ENCODE measurements around the gene WWP2.

The WWP2 gene

DNA sequence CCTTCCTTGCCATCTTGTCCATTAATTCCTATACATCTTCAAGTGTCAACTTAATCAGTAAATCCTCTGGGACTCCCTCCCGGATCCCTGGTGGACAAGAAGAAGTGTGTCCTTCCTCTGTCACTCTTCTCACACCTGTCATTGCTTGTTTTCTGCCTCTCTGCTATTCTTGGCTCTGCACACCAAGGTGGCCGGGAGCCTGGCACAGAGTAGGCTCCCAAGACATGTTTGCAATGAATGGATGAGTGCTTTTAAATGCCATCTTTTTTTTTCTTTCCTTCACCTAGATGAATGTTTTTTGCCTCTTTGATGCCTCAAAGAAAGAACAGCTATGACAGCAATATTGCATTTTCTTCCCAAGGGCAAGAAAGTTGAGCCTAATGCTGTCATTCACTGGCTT lies 131.0 kb downstream of the WWP2 start:
- DNase-seq = no peak

DNA sequence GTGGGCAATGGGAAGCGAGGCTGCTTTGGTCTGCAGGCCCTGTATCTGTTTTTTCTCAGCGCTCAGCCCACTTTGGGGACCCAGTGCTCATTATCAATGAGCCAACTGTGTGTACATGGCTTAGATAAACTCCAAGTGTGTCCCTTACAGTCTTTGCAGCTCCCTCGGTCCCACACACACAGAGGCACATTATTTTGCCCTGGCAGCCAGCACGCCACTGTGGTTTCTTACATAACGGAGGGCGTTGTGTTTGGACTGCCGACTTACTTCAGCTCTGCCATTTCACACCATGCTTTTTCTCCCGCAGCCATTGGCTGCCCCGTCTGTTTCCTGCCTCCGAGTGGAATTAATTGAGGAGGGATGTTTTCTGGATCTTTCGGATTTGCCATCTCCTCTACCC lies 132.5 kb downstream of the WWP2 start:
- DNase-seq = no peak

DNA sequence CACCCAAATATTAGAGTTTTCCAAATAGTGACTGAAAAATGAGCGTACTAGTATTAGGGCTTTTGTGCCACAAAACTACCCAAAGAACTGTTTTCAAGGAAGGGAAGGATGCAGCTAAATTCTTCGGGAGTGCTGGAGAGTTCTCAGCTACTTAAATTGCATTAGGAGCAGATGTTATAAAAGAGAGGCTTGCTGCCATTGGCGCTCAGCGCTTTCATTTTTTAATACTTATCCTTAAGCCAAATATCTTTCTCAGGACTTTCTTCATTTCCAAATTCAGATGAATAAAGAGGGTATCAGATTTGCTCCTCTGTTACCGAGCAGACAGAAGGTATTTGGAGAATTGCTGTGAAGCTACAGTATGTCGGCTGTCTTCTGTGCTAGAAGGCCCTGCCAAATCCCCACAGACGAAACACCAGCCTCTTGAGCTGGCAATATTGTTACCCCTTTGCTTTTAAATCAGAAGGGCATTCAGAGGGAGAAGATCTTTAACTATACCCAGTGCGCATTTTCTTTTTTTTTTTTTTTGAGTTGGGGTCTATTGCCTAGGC lies 141.8 kb downstream of the WWP2 start:
- no peak for DNase-seq

DNA sequence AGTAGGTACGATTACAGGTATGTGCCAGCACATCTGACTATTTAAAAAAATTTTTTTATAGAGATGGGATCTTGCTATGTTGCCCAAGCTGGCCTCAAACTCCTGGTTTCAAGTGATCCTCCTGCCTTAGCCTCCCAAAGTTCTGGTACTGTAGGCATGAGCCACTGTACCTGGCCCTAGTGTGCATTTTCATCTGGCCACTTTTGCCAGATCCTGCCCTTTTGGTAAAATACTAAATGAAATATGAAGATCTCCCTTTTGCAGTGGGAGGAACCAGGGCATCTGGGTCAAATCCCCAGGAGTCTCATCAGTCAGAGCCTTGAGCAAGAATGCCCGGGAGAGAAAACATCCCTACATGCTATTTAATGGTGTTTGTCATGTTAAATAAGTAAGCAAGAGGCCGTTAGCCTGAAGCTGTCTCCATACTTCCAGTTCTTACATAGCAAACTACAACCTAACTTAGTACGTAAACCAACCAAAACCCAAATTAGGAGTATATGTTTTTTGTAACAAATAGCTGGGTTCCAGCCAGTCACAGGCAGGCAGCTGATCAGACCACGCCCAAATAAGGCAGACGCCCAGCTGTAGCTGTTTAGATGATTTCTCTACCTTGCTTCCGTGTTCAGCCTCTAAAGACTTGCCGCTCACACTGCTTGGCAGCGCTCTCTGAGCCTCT lies 142.5 kb downstream of the WWP2 start:
- DNase-seq = no peak

DNA sequence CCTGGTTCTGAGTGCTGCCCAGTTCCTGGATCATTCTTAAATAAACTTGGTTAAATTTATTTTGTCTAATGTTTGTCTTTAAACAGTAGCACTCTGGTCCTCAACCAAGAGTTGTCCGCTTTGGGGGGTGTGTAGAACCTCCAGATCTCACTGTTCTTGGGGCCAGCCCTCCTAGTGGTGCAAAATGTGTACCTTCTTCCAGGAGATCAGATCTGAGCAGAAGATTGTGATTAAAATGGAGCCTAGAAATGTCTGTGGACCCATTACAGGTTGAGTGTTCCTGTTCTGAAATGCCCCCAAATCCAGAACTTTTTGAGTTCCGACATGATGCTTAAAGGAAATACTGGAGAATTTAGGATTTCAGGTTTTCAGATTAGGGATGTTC lies 143.0 kb downstream of the WWP2 start:
- DNase-seq = no peak

DNA sequence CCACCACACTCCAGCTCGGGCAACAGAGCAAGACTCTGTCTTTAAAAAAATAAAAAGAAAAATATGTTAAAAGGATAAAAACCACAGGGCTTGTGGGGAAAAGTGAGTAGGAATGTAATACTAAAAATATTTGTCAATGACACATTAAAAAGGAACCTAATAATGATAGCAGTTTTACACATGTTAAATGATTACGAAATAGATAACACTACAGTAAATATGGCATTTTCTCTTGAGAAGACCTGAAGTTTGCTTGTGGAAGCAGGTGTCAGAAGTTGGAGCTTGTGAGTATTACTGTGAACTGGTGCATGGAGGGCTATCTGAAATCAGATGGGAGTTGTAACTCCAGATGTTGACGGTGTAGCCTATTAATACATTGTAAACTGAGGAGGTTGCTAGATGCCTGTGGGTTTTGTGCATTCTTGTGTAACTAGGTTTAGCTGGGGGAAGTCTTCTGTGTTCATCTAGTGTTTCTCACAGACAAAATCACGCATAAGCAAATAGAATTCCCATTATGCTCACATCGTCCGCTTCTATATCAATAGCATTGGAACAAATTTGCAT lies 144.8 kb downstream of the WWP2 start:
- DNase-seq = no peak

DNA sequence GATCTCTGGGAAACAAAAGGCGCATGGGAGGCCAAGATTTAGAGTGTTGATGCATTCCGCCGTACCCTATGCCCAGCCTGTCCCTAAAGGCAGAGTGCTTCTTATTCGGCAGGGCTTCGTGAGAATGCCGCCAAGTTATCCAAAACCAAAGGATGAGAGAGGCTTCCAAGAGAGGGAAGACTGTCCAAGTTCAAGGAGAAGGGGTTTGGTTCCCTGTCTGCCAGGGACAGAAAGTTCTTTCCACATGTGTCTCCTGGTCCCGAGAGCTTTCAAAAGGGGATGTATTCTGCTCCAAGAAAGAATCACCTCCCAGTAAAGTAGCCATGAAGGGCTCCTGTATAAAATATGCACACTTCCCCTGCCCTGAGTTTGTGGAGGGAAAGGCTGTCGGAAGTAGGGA lies 146.9 kb downstream of the WWP2 start:
- no peak for DNase-seq

DNA sequence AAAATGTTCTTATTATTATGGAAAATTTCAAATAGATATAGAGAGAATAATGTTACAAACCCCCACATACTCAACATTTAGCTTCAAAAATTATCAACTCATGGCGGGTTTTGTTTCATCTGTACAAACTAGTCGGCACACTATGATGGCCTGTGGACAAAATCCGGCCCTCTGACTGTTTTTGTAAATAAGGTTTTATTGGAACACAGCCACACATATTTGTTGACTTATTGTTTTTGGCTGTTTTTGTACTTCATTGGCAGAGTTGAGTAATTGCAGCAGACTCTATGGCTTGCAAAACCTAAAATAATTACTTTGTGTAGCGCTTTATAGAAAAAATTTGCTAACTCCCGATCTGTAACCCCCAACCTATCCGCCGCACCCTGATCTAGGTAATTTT lies 147.6 kb downstream of the WWP2 start:
- DNase-seq = no peak

DNA sequence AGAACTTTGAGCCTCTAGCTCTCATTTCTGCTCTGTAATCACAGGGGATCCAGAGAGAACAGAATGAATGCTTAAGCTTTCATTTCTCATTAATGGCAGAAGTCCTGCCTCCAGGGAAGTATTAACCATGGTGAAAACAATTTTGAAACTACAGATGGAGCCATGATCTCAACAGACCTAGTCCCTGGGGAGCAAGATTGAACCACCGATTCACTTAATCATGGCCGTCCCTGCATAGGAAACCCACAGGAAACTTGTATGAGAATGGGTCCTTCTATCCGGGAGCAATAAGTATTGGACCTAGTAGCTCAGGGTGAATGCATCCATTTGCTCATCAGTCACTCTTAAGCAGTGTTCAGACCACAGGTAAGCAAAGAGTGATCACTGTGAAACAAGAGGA lies 148.8 kb downstream of the WWP2 start:
- DNase-seq = no peak

DNA sequence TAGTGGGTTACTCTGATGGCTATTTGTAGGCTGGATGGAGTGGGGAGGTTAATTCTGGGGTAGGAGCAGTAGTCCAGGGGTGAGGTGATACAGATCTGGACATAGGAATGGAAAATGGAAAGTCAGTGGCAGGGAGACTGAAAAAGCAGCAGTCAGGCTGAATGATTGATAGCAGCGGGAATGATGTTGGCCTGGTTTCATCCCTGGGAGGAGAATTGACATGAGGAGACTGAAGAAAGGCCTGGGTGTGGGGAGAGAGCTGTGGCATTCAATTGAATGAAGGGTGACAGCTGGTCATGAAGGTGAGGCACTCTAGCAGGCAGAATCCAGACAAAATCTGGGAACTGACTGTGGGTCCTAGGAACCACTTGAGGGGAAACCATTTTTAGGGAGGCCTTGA lies 154.3 kb downstream of the WWP2 start:
- DNase-seq = no peak

DNA sequence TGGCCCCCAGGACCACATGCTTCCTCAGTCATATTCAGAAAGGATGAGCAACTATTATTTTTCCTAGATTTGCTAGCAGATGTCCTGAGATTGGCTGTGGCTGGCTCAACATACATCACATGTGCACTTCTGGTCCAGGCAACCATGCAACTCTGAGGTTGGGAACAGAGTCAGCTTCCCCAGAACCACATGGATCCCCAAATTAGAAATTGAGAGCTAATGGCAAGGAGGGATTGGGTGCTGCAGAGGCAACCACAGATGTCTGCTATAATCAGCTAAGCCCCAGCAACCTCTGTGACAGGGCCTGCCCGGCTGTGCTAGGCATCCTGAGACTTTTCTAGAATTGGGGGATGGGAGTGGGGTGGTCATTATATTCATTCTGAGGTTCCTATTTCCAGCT lies 155.2 kb downstream of the WWP2 start:
- DNase-seq = no peak

DNA sequence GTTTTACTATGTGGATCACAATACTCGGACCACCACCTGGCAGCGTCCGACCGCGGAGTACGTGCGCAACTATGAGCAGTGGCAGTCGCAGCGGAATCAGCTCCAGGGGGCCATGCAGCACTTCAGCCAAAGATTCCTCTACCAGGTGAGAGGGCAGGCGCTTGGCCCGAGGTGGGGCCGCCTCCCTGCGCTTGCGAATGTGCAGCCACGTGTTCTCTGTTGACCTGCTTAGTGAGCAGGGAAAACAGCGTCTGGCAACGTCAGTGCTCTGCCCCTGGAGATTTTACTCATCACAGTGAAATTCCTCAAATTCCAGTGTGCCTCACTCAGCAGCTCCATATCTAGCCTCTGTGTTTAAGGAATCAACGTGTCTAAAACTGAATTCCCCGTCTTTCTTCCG lies 155.6 kb downstream of the WWP2 start:
- DNase-seq = no peak

DNA sequence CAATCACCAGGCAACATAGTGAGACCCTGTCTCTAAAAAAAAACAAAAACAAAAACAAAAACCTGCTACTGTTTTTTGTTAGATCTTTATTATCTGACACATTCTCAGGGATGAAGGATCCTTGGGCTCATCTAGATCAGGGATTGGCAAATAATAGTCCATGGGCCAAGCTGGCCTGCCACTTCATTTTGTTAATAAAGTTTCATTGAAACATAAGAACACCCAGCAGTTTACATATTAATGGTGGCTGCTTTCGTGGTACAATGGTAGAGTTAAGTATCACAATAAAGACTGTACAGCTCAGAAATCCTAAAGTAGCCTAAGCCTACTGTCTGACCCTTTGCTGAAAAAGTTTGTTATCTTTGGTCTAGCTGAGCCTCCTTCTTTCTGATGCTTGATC lies 156.1 kb downstream of the WWP2 start:
- no peak for DNase-seq

DNA sequence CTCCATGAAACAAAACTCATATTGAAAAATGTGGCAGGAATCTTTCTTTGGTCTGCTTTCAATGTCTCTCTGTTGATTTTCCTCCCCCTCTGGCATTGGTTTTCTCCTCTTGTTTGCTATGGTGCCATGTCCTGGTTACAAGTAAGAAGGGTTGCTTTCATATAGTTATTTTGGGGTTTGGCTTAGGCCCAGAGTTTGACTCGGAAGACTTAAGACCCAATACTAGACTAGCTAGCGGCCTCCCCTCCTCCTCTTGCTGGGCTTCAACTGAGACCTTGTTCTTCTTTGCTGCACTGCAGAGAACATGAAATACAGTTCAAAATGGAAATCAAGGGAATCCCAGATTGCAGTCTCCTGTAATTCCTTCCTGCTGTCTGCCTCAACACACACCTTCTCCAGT lies 159.0 kb downstream of the WWP2 start:
- no peak for DNase-seq

DNA sequence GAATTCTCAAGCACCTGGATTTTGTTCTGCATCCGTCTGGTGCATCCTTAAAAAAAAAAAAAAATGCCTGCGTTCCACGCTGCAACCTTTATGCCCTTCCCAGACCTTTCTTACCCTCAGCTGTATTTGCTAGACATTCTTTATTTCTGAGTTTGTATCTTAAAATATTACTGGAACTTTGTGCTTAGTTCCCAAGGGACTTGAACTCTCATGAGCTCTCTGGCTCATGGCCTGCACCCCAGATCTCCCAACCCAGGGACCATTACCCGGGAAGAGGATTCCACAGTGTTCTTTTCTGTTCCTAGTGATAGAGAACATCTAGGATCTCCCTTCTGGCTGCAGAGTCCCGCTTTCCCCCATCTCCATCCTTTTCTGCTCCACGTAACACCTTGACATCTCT lies 160.1 kb downstream of the WWP2 start:
- no peak for DNase-seq

DNA sequence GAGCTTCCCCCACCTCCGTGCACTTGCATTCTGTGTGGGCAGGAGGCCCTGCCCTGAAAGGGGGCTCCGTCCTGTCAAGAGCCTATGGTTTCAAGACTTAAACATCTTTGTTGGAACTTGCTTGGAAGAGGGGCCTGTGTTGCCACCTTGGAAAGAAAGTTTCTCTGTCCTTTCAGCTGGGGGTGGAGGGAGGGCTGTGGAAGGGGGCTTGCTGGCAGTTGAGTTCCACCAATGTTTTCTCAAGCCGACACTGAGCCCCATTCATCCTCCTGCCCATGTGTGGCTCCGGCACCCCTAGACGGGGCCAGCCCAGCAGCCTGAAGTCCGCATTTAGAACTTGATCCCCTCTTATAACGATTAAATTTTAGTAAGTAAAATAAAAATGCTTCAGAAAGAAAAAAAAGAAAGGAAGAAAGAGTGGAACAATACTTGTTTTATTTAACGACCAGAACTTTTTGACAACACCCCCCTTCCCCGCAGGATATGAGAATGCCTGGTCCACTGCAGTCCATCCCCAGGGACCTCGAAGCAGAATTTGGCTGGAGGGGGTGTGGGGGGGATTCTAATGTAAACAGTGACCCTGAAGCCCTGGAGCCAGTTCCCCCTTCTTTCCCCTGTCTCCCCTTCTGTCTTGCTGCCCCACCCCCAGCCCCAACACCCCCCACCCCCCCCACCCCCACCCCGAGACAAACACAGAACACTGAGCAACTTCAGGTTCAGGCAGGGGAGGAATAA lies 162.1 kb downstream of the WWP2 start:
- DNase-seq = no peak

DNA sequence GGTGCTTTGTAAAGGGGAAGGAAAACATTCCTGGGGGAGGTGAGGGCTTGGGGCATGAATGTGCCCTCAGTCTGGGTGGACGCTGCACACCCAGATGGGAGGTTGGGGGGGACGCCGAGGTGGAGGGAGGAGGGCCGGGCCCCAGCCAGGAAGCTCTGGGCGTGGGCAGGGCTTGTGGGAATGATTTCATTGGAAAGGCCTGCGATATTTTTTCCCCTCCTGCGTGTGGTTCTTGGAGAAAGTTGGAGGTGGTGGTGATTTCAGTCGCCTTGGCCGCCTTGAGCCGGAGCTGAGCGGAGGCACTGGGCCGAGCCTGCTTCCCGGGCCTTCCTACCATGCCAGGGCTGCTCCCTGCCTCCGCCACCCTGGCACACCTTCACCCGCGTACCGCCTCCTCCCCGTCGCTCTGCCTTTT lies 162.7 kb downstream of the WWP2 start:
- no peak for DNase-seq

DNA sequence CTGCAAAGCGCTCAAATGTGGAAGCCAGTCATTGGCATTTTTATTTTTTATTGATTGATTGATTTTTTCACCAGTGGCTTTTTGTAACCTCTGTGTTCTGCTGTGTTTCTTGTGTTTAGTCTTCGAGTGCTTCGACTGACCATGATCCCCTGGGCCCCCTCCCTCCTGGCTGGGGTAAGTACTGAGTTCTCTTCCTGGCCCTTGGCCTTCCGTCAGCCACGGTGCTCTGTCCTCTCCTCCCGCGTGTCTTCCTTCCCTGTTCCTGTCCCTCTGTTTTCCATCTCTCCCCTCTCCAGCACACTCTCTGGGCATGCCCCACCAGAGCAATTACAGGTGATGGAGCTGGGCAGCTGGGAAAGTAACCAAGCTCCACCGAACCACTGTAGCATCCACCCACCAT lies 163.2 kb downstream of the WWP2 start:
- DNase-seq = no peak

DNA sequence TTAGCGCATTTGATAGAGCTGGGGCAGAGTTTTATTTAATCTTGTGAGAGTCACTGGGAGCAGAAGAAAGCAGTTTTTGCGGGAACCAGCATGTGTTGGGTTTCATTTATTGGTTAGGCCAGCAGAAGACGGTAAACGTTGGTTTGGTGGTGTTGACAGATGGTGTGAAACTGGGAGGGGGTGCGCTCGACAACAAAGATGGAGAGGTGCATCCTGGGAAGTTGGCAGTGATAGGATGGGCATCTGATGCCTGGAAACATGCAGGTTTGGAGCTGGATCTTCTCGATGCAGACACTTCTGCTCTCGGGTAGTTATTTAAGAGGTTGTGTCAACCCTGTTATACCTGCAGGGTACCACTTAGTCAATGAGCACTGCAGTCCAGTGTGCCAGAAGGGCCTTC lies 164.1 kb downstream of the WWP2 start:
- DNase-seq = peak in 1 of 2 experiments; percentile 0

DNA sequence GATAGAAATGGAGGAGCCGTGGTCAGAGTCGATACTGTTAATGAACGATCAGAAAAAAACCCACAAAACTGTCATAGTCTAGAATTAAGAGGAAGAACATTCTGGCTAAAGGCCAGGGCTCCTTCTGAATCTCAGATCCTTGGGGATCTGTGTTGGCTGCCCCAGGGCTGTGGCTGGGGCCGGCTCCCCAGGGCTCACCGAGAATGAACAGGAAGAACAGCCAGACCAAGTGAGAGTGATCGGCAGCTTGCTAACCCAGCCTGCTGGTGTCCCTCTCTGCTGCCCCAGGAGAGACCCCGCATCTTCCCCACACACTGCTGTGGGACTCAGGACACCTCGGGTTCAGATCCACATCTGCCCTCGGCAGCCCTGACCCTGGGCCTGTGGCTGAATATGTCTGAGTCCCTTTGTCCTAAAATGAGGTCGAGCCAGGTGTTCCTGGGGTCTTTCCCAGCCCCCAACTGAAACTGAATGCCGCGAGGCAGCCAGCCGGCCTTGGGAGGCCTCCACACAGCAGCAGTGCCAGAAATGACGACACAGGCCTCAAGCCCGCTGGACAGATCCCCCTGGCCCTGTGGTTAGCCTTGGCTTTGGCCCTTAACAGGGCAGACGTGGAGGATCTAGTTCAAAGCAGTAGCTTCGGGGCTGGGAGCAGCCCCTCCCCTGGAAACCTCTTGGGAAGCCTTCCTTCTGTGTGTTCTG lies 165.1 kb downstream of the WWP2 start:
- DNase-seq = no peak

DNA sequence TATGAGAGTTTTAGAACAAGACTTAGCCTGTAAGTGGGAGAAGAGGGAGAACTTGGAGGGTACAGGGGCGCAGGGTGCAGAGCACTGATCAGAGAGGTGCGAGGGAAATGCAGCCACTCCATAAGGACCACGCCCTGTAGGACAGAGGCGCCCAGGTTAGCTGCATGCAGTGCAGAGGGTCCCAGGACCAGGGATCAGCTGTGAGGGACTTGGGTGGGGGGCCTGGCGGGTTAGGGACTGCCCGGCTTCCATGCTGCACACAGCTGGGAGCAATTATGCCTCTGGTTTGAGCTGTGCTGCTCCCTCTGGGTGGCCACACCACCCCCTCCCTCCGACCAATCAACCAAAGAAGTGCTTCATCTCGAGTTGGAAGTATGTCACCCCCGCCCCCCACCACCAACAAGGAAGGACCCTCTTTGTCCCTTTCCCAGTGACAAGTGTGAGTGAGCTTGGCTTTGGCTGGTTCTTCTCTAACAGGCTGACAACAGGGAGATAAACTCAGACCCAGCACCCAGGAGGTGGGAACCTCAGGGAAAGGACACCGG lies 166.8 kb downstream of the WWP2 start:
- no peak for DNase-seq

DNA sequence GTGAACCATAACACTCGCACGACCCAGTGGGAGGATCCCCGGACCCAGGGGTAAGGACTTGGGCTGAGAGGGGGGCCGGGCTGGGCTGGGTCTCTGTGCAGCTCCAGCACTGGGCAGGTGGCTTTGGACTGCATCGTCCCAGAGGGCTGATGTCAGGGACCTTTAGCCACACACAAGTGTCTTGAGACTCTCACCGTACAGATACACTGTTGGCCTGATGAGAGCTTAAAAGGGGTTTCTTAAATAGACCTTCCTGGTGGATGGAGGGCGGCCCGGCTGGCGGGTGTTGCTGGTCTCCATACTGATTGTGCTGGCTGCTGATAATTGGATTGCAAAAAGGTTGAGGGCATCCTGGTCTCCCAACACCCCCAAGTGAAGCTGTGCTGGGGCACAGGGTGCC lies 167.3 kb downstream of the WWP2 start:
- DNase-seq = no peak

DNA sequence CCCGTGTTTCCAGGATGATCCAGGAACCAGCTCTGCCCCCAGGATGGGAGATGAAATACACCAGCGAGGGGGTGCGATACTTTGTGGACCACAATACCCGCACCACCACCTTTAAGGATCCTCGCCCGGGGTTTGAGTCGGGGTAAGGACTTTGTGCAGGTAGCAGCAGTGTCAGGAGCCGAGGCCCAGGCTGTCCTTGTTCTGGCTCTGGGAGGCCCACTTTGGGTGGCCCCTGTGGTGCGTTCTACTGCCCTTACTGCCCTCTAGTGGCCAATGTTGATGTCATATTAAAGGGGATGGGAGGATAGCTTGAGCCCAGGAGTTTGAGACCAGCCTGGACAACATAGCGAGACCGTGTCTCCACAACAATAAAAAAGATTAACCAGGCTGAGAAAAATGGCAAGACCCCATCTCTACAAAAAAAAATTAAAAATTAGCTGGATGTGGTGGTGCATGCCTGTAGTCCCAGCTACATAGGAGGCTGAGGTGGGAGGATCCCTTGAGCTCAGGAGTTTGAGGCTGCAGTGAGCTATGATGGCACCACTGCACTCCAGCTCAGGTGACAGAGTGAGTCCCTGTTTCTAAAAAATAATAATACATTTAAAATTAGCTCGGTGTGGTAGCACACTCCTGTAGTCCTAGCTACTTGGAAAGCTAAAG lies 168.1 kb downstream of the WWP2 start:
- DNase-seq = peak; percentile 14 to 53
